ENCODE results near the gene FAM234A.
A peak's percentile ranks its signal among the peaks of the same experiment; 100 is the strongest.

Gene FAM234A

GRCh38 chr16:249431-249830 is 14.8 kb downstream of the FAM234A start:
- Histone ChIP-seq H4K8ac (ENCODE audit: low read depth, low read length) (no peak overlapping the region), H2BK120ac (ENCODE audit: low read depth, low read length) (no peak overlapping the region), H2BK5ac (ENCODE audit: low read length) (no peak overlapping the region), H3K27me3 (ENCODE audit: insufficient read depth, low read length, poor library complexity) (no peaks in the 10 kb centered on the region), H3K4ac (ENCODE audit: low read depth, low read length) (no peak overlapping the region), H3K23ac (ENCODE audit: low read length) (no peak overlapping the region), H3K79me1 (ENCODE audit: low read length) (no peaks in the 10 kb centered on the region), H3K9ac (ENCODE audit: low read length) (no peak overlapping the region), H2BK15ac (replicated peaks; ENCODE audit: low read depth) (no peak overlapping the region), H3K4me3 (ENCODE audit: low read length) (no peak overlapping the region), H3K56ac (ENCODE audit: low read length) (no peak overlapping the region), H3K79me2 (ENCODE audit: control insufficient read depth, insufficient read depth, low read length) (no peaks in the 10 kb centered on the region), H2AK5ac (ENCODE audit: low read length) (no peak overlapping the region), H4K5ac (ENCODE audit: low read length) (no peak overlapping the region), H3K27ac (ENCODE audit: low read depth, low read length) (no peak overlapping the region), H3K4me1 (ENCODE audit: control insufficient read depth, low read depth, low read length) (no peaks in the 10 kb centered on the region), H3K36me3 (ENCODE audit: control insufficient read depth, insufficient read depth, low read length) (no peaks in the 10 kb centered on the region), H3K4me2 (ENCODE audit: low read length) (no peak overlapping the region), H3K18ac (ENCODE audit: low read length) (no peak overlapping the region)
- WGBS (ENCODE audit: extremely low coverage, insufficient coverage, low lambda C conversion rate): no CpG with 5 or more reads among the region's 12 CpGs
- DNase-seq: no peak

GRCh38 chr16:252366-253337 is 18.0 kb downstream of the FAM234A start:
- no peak overlapping the region for H2BK5ac ChIP-seq (ENCODE audit: low read length)
- no peaks in the 10 kb centered on the region for H3K4me1 ChIP-seq (ENCODE audit: control insufficient read depth, low read depth, low read length)
- peaks cover 3% of the 10 kb centered on the region for H3K36me3 ChIP-seq (ENCODE audit: control insufficient read depth, insufficient read depth, low read length)
- H3K56ac ChIP-seq (ENCODE audit: low read length): no peak overlapping the region
- no peaks in the 10 kb centered on the region for H3K79me2 ChIP-seq (ENCODE audit: control insufficient read depth, insufficient read depth, low read length)
- no peak overlapping the region for H3K9ac ChIP-seq (ENCODE audit: low read length)
- H3K27me3 ChIP-seq (ENCODE audit: insufficient read depth, low read length, poor library complexity): no peaks in the 10 kb centered on the region
- no peak overlapping the region for H3K4me3 ChIP-seq (ENCODE audit: low read length)
- H2BK120ac ChIP-seq (ENCODE audit: low read depth, low read length): no peak overlapping the region
- no peak overlapping the region for H3K27ac ChIP-seq (ENCODE audit: low read depth, low read length)
- no peak overlapping the region for H3K4ac ChIP-seq (ENCODE audit: low read depth, low read length)
- H4K8ac ChIP-seq (ENCODE audit: low read depth, low read length): no peak overlapping the region
- H3K4me2 ChIP-seq (ENCODE audit: low read length): no peak overlapping the region
- no CpG with 5 or more reads among the region's 30 CpGs for WGBS (ENCODE audit: extremely low coverage, insufficient coverage, low lambda C conversion rate)
- H3K23ac ChIP-seq (ENCODE audit: low read length): peak overlapping the region; percentile 57
- H2AK5ac ChIP-seq (ENCODE audit: low read length): no peak overlapping the region
- H3K79me1 ChIP-seq (ENCODE audit: low read length): no peaks in the 10 kb centered on the region
- H3K18ac ChIP-seq (ENCODE audit: low read length): no peak overlapping the region
- H2BK15ac ChIP-seq (replicated peaks; ENCODE audit: low read depth): no peak overlapping the region
- DNase-seq: no peak
- H4K5ac ChIP-seq (ENCODE audit: low read length): no peak overlapping the region

- Histone ChIP-seq H3K56ac (ENCODE audit: low read length) (no peak overlapping the region), H2BK120ac (ENCODE audit: low read depth, low read length) (no peak overlapping the region), H3K18ac (ENCODE audit: low read length) (no peak overlapping the region), H3K27me3 (ENCODE audit: insufficient read depth, low read length, poor library complexity) (no peaks in the 10 kb centered on the region), H3K79me1 (ENCODE audit: low read length) (no peaks in the 10 kb centered on the region), H4K8ac (ENCODE audit: low read depth, low read length) (no peak overlapping the region), H3K36me3 (ENCODE audit: control insufficient read depth, insufficient read depth, low read length) (peaks cover 3% of the 10 kb centered on the region), H2AK5ac (ENCODE audit: low read length) (no peak overlapping the region), H3K4me2 (ENCODE audit: low read length) (no peak overlapping the region), H3K23ac (ENCODE audit: low read length) (no peak overlapping the region), H2BK5ac (ENCODE audit: low read length) (no peak overlapping the region), H3K79me2 (ENCODE audit: control insufficient read depth, insufficient read depth, low read length) (no peaks in the 10 kb centered on the region), H3K4me1 (ENCODE audit: control insufficient read depth, low read depth, low read length) (no peaks in the 10 kb centered on the region), H3K9ac (ENCODE audit: low read length) (no peak overlapping the region), H3K27ac (ENCODE audit: low read depth, low read length) (no peak overlapping the region), H4K5ac (ENCODE audit: low read length) (no peak overlapping the region), H2BK15ac (replicated peaks; ENCODE audit: low read depth) (no peak overlapping the region), H3K4me3 (ENCODE audit: low read length) (no peak overlapping the region), H3K4ac (ENCODE audit: low read depth, low read length) (no peak overlapping the region)
- WGBS (ENCODE audit: extremely low coverage, insufficient coverage, low lambda C conversion rate): no CpG with 5 or more reads among the region's 6 CpGs
- DNase-seq: no peak
Measured at GRCh38 chr16:253833-254232, 19.2 kb downstream of the FAM234A start.

DNA sequence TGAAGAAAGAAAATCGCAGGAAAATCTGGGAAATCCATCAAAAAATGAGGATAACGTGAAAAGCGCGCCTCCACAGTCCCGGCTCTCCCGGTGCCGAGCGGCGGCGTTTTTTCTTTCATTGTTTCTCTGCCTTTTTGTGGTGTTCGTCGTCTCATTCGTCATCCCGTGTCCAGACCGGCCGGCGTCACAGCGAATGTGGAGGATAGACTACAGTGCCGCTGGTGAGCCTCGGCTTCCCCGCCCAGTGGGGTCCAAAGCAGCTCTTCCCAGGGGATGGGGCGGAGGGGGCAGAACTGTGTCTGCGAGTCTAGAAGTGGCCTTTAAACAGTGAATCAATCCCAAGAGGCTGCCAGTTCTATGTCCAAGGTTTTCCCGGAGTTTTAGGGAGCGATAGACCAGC is 19.8 kb downstream of the FAM234A start:
- Histone ChIP-seq H2AK5ac (ENCODE audit: low read length) (no peak overlapping the region), H3K4me2 (ENCODE audit: low read length) (no peak overlapping the region), H3K4me1 (ENCODE audit: control insufficient read depth, low read depth, low read length) (no peaks in the 10 kb centered on the region), H3K4me3 (ENCODE audit: low read length) (no peak overlapping the region), H3K27ac (ENCODE audit: low read depth, low read length) (no peak overlapping the region), H3K4ac (ENCODE audit: low read depth, low read length) (no peak overlapping the region), H3K23ac (ENCODE audit: low read length) (no peak overlapping the region), H4K8ac (ENCODE audit: low read depth, low read length) (no peak overlapping the region), H3K79me2 (ENCODE audit: control insufficient read depth, insufficient read depth, low read length) (no peaks in the 10 kb centered on the region), H3K56ac (ENCODE audit: low read length) (no peak overlapping the region), H3K27me3 (ENCODE audit: insufficient read depth, low read length, poor library complexity) (no peaks in the 10 kb centered on the region), H3K18ac (ENCODE audit: low read length) (no peak overlapping the region), H4K5ac (ENCODE audit: low read length) (no peak overlapping the region), H2BK5ac (ENCODE audit: low read length) (no peak overlapping the region), H3K36me3 (ENCODE audit: control insufficient read depth, insufficient read depth, low read length) (peaks cover 3% of the 10 kb centered on the region), H2BK120ac (ENCODE audit: low read depth, low read length) (no peak overlapping the region), H3K9ac (ENCODE audit: low read length) (no peak overlapping the region), H3K79me1 (ENCODE audit: low read length) (no peaks in the 10 kb centered on the region), H2BK15ac (replicated peaks; ENCODE audit: low read depth) (no peak overlapping the region)
- DNase-seq: no peak
- WGBS (ENCODE audit: extremely low coverage, insufficient coverage, low lambda C conversion rate): no CpG with 5 or more reads among the region's 25 CpGs

GRCh38 chr16:255183-255582 is 20.6 kb downstream of the FAM234A start:
- H3K4ac ChIP-seq (ENCODE audit: low read depth, low read length): no peak overlapping the region
- whole genome bisulfite sequencing (ENCODE audit: extremely low coverage, insufficient coverage, low lambda C conversion rate): no CpG with 5 or more reads among the region's 6 CpGs
- H2BK120ac ChIP-seq (ENCODE audit: low read depth, low read length): no peak overlapping the region
- H2BK15ac ChIP-seq (replicated peaks; ENCODE audit: low read depth): no peak overlapping the region
- no peak overlapping the region for H3K27ac ChIP-seq (ENCODE audit: low read depth, low read length)
- H3K4me3 ChIP-seq (ENCODE audit: low read length): no peak overlapping the region
- H3K9ac ChIP-seq (ENCODE audit: low read length): no peak overlapping the region
- no peak overlapping the region for H2AK5ac ChIP-seq (ENCODE audit: low read length)
- H3K27me3 ChIP-seq (ENCODE audit: insufficient read depth, low read length, poor library complexity): no peaks in the 10 kb centered on the region
- H3K79me1 ChIP-seq (ENCODE audit: low read length): no peaks in the 10 kb centered on the region
- H2BK5ac ChIP-seq (ENCODE audit: low read length): no peak overlapping the region
- H3K18ac ChIP-seq (ENCODE audit: low read length): no peak overlapping the region
- no peaks in the 10 kb centered on the region for H3K79me2 ChIP-seq (ENCODE audit: control insufficient read depth, insufficient read depth, low read length)
- no peak overlapping the region for H4K5ac ChIP-seq (ENCODE audit: low read length)
- H3K4me2 ChIP-seq (ENCODE audit: low read length): no peak overlapping the region
- no peak overlapping the region for H3K56ac ChIP-seq (ENCODE audit: low read length)
- no peak overlapping the region for H4K8ac ChIP-seq (ENCODE audit: low read depth, low read length)
- no peaks in the 10 kb centered on the region for H3K4me1 ChIP-seq (ENCODE audit: control insufficient read depth, low read depth, low read length)
- no peak for DNase-seq
- peaks cover 5% of the 10 kb centered on the region for H3K36me3 ChIP-seq (ENCODE audit: control insufficient read depth, insufficient read depth, low read length)
- no peak overlapping the region for H3K23ac ChIP-seq (ENCODE audit: low read length)
